Ramos (cell line): ENCODE results near the gene RAP1GDS1.
"Not testable (repeated sequence)": the region's sequence is repeated elsewhere in the genome, so short reads cannot be mapped to it uniquely, and the experiment has no call there.

Experiments used
- in situ Hi-C: fragments of 300-500 bp; cut with MboI; formaldehyde crosslinking; loops from one replicate; pipeline ENCODE4 v1.14.3; 2022; ENCODE audit warnings: low sequenced_read_pairs; ENCODE audit not compliant: unreplicated experiment

Gene RAP1GDS1

GRCh38 chr4:98285676-98286075 lies 24.5 kb downstream of the RAP1GDS1 start:
- in situ Hi-C loops = no loop called here

GRCh38 chr4:98287328-98287727 lies 26.1 kb downstream of the RAP1GDS1 start:
- in situ Hi-C loops = no loop called here

GRCh38 chr4:98288671-98289070 lies 27.5 kb downstream of the RAP1GDS1 start:
- in situ Hi-C loops = not testable (repeated sequence)

- in situ Hi-C loops = no loop called here
Observed at GRCh38 chr4:98289375-98289774, 28.2 kb downstream of the RAP1GDS1 start.

GRCh38 chr4:98290511-98290910 lies 29.3 kb downstream of the RAP1GDS1 start:
- in situ Hi-C loops = no loop called here

- in situ Hi-C loops = no loop called here
Observed at GRCh38 chr4:98293104-98293887, 32.1 kb downstream of the RAP1GDS1 start.

GRCh38 chr4:98298022-98298421 lies 36.8 kb downstream of the RAP1GDS1 start:
- in situ Hi-C loops = no loop called here

GRCh38 chr4:98300706-98301105 lies 39.5 kb downstream of the RAP1GDS1 start:
- in situ Hi-C loops = no loop called here

GRCh38 chr4:98305576-98305975 lies 44.4 kb downstream of the RAP1GDS1 start:
- in situ Hi-C loops = no loop called here

- in situ Hi-C loops = no loop called here
Observed at GRCh38 chr4:98310867-98311266, 49.7 kb downstream of the RAP1GDS1 start.

- in situ Hi-C loops = no loop called here
Observed at GRCh38 chr4:98311656-98312055, 50.5 kb downstream of the RAP1GDS1 start.

GRCh38 chr4:98314791-98315565 lies 53.8 kb downstream of the RAP1GDS1 start:
- in situ Hi-C loops = no loop called here

GRCh38 chr4:98318521-98318920 lies 57.3 kb downstream of the RAP1GDS1 start:
- in situ Hi-C loops = no loop called here

GRCh38 chr4:98319021-98319420 lies 57.8 kb downstream of the RAP1GDS1 start:
- in situ Hi-C loops = no loop called here

GRCh38 chr4:98326168-98326567 lies 65.0 kb downstream of the RAP1GDS1 start:
- in situ Hi-C loops = no loop called here

GRCh38 chr4:98327694-98328093 lies 66.5 kb downstream of the RAP1GDS1 start:
- in situ Hi-C loops = no loop called here

GRCh38 chr4:98329879-98330640 lies 68.9 kb downstream of the RAP1GDS1 start:
- in situ Hi-C loops = not testable (repeated sequence)

- in situ Hi-C loops = no loop called here
Observed at GRCh38 chr4:98332017-98332416, 70.8 kb downstream of the RAP1GDS1 start.

GRCh38 chr4:98334461-98334860 lies 73.3 kb downstream of the RAP1GDS1 start:
- in situ Hi-C loops = no loop called here

- in situ Hi-C loops = no loop called here
Observed at GRCh38 chr4:98338761-98339438, 77.7 kb downstream of the RAP1GDS1 start.
